Urinary bladder (tissue), 4 donors: ENCODE results near the gene SBF2. TPM values are rescaled to one million over a fixed set of nuclear protein-coding genes. Genes with fewer than 3 reads are reported as not detected.
"Not testable (repeated sequence)": the region's sequence is repeated elsewhere in the genome, so short reads cannot be mapped to it uniquely, and the experiment has no call there.

Experiments
- DNase-seq: peaks from one replicate; pipeline ENCODE4 v3.0.0-alpha.2; 2015; ENCODE audit errors: extremely low spot score
- H3K27ac ChIP-seq: one replicate; pipeline ENCODE4 v1.5.1; 2013; ENCODE audit warnings: low read depth, mild to moderate bottlenecking, moderate library complexity
- H3K36me3 ChIP-seq: one replicate; pipeline ENCODE4 v1.6.1; 2013; ENCODE audit warnings: mild to moderate bottlenecking, moderate library complexity; ENCODE audit not compliant: insufficient read depth
- H3K4me1 ChIP-seq: one replicate; pipeline ENCODE4 v1.6.1; 2013; ENCODE audit warnings: mild to moderate bottlenecking, moderate library complexity; ENCODE audit not compliant: insufficient read depth
- H3K4me3 ChIP-seq: one replicate; pipeline ENCODE4 v1.5.1; 2013; ENCODE audit warnings: low read depth, low read length
- WGBS: extraction: QIAGEN DNeasy Blood & Tissue Kit; methylation state at CpG from one replicate; pipeline ENCODE4 v1.1.7; 2013; 5-methylcytosine and 5-hydroxymethylcytosine counted together
- polyA plus RNA-seq: library from polyadenylated mRNA; stranded (reverse); fragments of 200-250 nt; gene quantifications from one replicate; pipeline ENCODE4 v1.2.3, GENCODE V29; 2013
- total RNA-seq: library from RNA; depleted of rRNA; stranded (reverse); fragments of >200 nt; gene quantifications from one replicate; pipeline ENCODE4 v1.2.3, GENCODE V29; 2014
- donor health status: healthy with polysubstance abuse.
- donor health status: healthy.

Gene SBF2
- total and polyA plus RNA-seq, 2 donors, result 27.8 to 114 TPM

DNA sequence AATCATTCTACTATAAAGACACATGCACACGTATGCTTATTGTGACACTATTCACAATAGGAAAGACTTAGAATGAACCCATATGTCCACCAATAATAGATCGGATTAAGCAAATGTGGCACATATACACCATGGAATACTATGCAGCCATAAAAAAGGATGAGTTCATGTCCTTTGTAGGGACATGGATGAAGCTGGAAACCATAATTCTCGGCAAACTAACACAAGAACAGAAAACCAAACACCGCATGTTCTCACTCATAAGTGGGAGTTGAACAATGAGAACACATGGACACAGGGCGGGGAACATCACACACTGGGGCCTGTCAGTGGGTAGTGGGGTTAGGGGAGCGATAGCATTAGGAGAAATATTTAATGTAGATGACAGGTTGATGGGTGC, 258.1 kb downstream of the SBF2 start:
- DNase-seq, H3K4me3 ChIP-seq: not testable (repeated sequence)
- WGBS, result 98% methylated on average over 6 of the region's 6 CpGs

DNA sequence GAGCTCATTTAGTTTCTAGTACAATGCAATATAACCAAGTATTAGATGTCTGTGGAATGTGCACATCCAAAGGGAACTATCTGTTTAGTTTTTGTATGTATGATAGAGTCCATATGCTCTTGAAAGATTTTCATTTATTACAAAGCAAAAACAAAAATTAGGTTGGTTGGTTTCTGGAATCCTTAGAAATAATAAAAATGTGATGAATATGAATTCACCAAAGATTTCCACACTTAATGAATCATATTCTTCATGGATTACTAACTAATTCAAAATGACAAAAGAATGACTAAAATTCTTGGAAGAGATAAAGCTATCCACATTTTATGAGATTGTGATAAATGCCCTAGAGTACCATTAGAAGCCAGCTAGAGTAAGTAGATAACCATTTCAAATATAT, 261.1 kb downstream of the SBF2 start:
- no peaks in the 10 kb centered on the region for H3K4me1 ChIP-seq
- no peak overlapping the region for H3K27ac ChIP-seq

More for the DNA sequence above, 258.1 kb downstream of the SBF2 start:
- not testable (repeated sequence) for H3K4me1 ChIP-seq, H3K36me3 ChIP-seq, H3K27ac ChIP-seq

DNA sequence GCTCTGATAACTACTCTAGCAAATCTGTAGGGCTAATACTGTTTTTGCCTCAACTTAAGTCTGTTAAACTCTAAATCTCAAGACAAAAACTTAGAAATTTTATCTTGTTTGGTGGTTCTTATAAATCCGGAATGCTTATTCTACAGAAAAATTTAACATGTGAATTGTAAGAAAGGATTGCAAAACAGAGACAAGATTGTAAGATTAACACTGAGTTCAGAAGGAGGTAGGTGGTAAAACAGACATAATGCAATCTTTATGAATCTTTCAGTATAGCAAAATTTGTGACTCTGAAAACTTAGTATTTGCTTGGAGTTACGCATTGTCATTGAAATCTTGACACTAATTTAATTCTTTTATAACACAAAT, 263.9 kb downstream of the SBF2 start:
- Histone ChIP-seq H3K4me1 (no peaks in the 10 kb centered on the region), H3K36me3 (no peaks in the 10 kb centered on the region), H3K4me3 (no peak overlapping the region), H3K27ac (no peak overlapping the region)
- WGBS, result 82% methylated on average over 2 of the region's 2 CpGs
- DNase-seq, result no peak

More for the DNA sequence above, 261.1 kb downstream of the SBF2 start:
- Histone ChIP-seq H3K4me3 (no peak overlapping the region), H3K36me3 (no peaks in the 10 kb centered on the region)
- no peak for DNase-seq

DNA sequence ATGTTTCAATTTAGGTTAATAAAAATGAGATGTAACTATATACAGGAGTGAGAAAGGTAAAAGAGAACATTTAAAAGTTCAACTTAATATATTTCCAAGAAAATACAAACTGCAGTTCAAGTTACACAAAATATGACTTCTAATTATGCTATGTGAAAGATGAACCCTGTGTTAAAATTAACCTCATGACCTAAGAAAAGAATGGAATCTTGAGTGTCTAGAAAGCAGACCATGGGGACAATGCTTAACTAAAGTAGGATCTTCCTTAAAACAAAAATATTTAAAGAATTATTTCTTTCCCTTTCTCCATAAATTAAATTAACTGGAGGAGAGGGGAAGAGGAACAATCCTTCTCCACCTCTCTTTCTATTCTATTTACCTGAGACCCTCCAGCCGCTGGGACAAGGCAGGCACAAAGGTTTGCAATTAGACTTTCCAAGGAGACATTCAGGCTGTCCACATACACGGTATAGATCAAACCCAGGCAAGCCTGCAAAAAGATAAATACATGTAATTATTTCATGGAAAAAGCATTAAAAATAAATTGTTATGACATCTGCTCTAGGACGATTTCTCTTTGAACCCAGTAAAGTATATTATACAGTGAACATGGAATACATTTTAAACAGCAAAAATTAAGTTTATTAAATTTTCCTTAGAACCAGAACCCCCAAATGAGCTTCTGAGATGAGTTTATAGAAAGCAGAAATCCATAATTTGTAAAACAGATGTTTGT, 264.5 kb downstream of the SBF2 start:
- no peak for DNase-seq
- H3K27ac ChIP-seq, result no peak overlapping the region
- no peaks in the 10 kb centered on the region for H3K36me3 ChIP-seq
- no peak overlapping the region for H3K4me3 ChIP-seq
- H3K4me1 ChIP-seq, result no peaks in the 10 kb centered on the region
- 74% methylated on average over 3 of the region's 3 CpGs for WGBS

DNA sequence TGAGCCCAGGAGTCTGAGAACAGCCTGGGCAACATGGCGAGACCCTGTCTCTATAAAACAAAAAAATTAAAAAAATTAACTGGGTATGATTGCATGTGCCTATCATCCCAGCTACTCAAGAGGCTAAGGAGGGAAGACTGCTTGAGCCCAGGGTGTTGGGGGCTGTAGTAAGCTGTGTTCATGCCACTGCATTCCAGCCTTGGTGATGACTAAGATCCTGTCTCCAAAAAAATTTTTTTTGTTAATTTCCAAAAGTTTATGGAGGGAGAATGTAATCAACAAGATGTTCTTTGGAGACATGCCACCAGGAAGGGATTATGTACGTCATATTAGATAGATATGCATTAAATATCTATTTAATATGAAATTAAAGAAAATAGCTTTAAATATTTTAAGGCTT, 267.5 kb downstream of the SBF2 start:
- Histone ChIP-seq H3K4me1 (no peaks in the 10 kb centered on the region), H3K4me3 (no peak overlapping the region), H3K36me3 (no peaks in the 10 kb centered on the region), H3K27ac (no peak overlapping the region)
- no peak for DNase-seq
- WGBS, result 94% methylated on average over 2 of the region's 2 CpGs

DNA sequence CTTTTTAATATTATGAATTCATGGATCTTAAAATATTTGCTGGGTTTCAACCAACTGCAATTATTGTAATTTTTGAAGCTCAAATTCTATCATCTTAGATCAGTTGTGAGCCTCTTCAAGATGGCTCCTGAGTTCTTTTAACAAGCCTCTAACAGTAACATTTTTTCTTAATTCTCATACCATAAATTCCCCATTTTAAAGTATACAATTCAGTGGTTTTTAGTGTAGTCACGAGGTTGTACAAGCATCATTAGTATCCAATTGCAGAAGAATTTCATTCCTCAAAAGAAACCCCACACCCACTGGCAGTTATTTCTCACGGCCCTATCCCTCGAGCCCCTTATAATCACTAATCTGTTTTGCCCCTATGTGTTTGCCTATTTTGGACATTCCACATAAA, 270.8 kb downstream of the SBF2 start:
- no peak for DNase-seq
- Histone ChIP-seq H3K36me3 (no peaks in the 10 kb centered on the region), H3K27ac (no peak overlapping the region), H3K4me3 (no peak overlapping the region), H3K4me1 (no peaks in the 10 kb centered on the region)
- 92% methylated on average over 3 of the region's 3 CpGs for WGBS

DNA sequence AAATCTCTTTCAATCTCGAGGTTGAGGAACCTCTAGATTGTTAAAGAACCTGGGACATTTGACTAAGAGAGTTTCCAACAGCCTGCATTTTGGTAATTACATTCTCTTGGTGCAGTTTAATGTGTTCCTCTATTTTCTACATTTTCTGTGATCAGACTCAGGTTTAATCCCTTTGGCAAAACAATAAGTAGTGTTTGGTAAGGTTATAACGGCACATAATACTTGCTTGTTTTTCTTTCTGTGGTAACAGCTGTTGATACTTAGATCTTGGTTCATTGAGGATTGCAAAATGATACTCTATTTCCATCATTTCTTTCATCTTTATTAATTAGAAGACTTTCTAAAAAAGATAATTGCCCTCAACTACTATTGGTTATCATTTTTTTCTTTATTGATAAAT, 271.3 kb downstream of the SBF2 start:
- no peak for DNase-seq
- H3K4me3 ChIP-seq, result no peak overlapping the region
- no peaks in the 10 kb centered on the region for H3K4me1 ChIP-seq
- WGBS, result 62% methylated on average over 2 of the region's 2 CpGs
- H3K27ac ChIP-seq, result no peak overlapping the region
- no peaks in the 10 kb centered on the region for H3K36me3 ChIP-seq

DNA sequence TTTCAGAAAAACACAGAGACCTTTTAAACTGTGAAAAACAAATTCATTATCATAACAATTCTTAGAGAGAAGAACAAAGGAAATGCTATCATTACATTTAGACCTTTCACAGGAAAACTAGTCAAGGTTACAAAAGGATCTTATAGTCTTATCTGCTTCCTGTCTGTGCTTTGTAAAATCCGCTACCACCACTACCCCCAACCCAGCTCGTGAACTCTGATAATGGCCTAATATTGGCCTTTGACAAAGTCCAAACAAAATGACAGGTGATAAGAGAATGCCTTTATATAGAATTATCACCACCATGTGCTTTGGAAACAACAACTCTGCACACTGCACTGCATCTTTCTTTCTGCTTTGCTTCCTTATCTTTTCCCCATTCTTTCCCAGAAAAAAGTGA, 272.5 kb downstream of the SBF2 start:
- Histone ChIP-seq H3K4me3 (no peak overlapping the region), H3K4me1 (no peaks in the 10 kb centered on the region), H3K36me3 (no peaks in the 10 kb centered on the region), H3K27ac (no peak overlapping the region)
- no peak for DNase-seq
- WGBS, result 70% methylated on average over 2 of the region's 2 CpGs

DNA sequence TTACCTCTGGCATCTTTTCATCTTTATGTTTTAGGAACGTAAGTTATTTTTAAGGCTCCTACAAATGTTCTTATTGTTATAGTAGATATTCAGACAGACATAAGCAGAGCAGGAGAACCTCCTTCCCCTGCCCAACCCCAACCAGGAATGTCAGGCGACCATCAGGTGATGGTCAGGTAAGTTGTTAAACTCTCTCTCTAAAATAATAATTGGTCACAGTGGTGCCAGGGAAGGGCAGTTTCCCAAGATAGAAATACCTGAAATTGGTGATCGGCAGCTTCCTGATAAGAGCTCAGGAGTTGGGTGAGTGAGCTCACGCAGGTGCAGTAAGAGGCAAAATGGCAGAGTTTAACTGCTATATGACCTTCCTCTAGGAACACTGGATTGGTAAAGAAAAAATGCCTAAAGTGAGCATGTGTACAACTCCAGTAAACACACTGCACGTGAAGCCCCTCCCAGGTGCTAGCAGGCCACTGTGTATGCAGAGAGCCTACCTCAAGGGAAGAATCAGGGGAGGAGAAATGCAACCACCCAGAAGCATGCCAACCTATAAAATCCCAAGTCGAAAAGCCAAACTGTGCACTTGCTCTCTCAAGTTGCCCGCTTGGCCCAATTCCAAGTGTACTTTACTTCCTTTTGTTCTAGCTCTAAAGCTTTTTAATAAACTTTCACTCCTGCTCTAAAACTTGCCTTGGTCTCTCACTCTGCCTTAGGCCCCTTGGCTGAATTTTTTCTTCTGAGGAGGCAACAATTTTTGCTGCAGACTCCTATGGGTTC, 273.9 kb downstream of the SBF2 start:
- H3K4me3 ChIP-seq, result no peak overlapping the region
- no peaks in the 10 kb centered on the region for H3K36me3 ChIP-seq
- 72% methylated on average over 7 of the region's 7 CpGs for WGBS
- DNase-seq, result no peak
- no peaks in the 10 kb centered on the region for H3K4me1 ChIP-seq
- H3K27ac ChIP-seq, result no peak overlapping the region

DNA sequence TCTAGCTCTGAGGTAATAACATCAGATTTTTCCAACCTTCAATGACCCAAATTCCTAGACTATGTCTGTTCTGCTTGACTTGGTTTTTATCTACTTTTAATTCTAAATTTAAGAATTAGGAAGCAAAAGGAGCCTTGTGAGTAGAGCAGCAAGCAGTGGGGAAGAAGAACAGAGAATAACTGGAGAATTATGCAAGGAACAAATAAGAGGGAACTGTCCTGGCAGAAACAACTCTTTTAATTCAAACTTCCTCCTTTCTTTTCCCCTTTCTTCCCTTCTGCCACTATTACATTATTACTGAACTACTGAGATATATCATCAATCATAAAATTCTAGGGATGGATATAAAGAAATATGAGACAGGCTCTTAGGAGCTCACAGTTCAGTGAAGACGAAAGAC, 276.1 kb downstream of the SBF2 start:
- no peaks in the 10 kb centered on the region for H3K4me1 ChIP-seq
- H3K36me3 ChIP-seq, result peaks cover 2% of the 10 kb centered on the region
- no peak for DNase-seq
- H3K4me3 ChIP-seq, result no peak overlapping the region
- 95% methylated on average over 1 of the region's 1 CpG for WGBS
- no peak overlapping the region for H3K27ac ChIP-seq

DNA sequence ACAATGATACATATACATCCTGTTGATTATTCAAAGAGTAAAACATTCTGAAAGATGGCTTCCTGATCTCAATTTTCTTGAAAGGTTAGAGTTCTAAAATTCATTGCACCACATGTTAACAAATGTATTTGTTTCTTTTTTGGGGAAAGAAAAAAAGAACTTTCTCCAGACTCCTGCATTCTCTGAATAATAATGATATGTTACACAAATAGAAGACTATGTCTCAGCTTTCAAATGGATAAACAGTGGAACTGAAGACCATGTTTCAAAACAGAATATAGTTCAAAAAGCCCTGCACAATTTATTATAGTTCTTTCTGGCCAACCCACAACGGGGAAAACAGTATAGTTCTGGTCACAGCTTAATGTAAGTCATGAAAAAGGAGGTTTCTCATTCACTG, 277.0 kb downstream of the SBF2 start:
- H3K27ac ChIP-seq, result no peak overlapping the region
- no peaks in the 10 kb centered on the region for H3K4me1 ChIP-seq
- DNase-seq, result no peak
- H3K36me3 ChIP-seq, result peaks cover 2% of the 10 kb centered on the region
- 52% methylated on average over 1 of the region's 1 CpG for WGBS
- H3K4me3 ChIP-seq, result no peak overlapping the region

DNA sequence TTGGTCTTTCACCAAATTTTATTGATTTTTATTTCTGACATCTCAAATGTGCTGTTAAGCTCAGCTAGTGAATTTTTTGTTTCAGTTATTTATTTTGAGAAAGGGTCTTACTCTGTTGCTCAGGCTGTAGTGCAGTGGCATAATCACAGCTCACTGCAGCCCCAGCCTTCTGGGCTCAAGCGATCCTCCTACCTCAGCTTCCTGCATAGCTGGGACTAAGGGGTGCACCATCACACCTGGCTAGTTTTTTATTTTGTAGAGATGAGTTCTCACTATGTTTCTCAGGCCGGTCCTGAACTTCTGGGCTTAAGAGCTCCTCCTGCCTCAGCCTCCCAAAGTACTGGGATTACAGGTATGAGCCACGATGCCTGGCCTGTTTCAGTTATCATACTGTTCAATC, 282.0 kb downstream of the SBF2 start:
- no peak for DNase-seq
- WGBS, result 98% methylated on average over 3 of the region's 3 CpGs
- peaks cover 2% of the 10 kb centered on the region for H3K36me3 ChIP-seq
- H3K27ac ChIP-seq, result no peak overlapping the region
- H3K4me3 ChIP-seq, result no peak overlapping the region
- H3K4me1 ChIP-seq, result no peaks in the 10 kb centered on the region

DNA sequence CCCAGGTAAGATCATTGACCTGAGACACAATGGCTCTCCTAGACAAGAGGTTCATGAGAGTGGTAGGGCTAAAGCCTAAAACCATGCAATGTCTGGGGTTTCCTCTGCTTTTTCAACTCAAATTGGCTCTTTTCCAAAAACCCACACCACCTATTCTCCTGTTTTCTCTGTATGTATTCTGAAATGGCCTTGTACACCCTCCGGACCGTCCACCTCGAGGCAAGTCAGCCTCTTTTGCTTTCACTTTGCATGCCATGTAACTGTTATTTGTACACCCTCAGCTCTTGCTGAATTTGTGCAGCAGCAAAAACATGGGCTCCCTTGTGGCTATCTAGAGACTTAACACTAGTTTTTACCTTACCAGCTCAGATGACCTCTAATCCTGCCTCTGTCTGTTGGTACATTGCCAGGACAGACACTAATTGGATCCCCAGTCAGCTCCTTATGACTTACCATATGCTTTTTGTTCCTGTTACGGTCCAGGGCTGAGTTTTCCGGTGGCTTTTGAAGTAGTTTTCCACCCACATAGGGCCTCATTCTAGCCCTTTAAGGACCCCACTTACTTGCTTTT, 288.0 kb downstream of the SBF2 start:
- Histone ChIP-seq H3K27ac (no peak overlapping the region), H3K36me3 (no peaks in the 10 kb centered on the region), H3K4me3 (no peak overlapping the region), H3K4me1 (no peaks in the 10 kb centered on the region)
- 91% methylated on average over 5 of the region's 5 CpGs for WGBS
- DNase-seq, result no peak

DNA sequence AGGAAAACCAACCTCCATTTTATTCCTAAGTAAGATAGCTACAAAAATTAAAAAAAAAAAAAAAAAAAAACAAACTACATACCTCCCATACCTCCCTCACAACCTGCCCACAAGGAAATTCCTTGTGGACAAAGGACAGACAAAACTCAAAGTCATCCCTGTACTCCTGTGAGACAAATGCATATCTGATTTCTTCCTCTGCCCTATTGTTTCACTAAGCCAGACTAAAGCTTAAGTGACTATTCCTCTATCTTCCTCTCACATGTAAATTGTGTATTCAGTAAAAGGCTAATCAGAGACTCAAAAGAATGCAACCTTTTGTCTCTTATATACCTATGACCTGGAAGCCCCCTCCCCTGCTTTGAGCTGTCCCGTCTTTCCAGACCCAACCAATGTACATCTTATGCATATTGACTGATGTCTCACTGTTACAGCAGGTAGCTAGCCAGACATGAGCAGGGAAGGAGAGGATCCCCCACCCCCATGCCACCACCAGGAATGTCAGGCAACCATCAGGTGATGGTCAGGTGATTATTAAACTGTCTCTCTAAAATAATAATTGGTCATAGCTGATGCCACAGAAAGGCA, 289.4 kb downstream of the SBF2 start:
- no peak for DNase-seq
- WGBS, result 97% methylated on average over 1 of the region's 1 CpG
- no peaks in the 10 kb centered on the region for H3K36me3 ChIP-seq

More for the DNA sequence above, 289.4 kb downstream of the SBF2 start:
- Histone ChIP-seq H3K4me1 (no peaks in the 10 kb centered on the region), H3K27ac (no peak overlapping the region), H3K4me3 (no peak overlapping the region)
